ENCODE measurements around the gene LIG4.

GRCh38 chr13:108185223-108185622 is 30.1 kb downstream of the LIG4 start:
- no peak for TF ChIP-seq POLR2A (IDR thresholded peaks at IDR 0.05; ENCODE audit: low read depth, low read length)
- no peak for TF ChIP-seq TAF1 (IDR thresholded peaks at IDR 0.05; ENCODE audit: low read depth, low read length)
- no peak for TF ChIP-seq SPI1 (IDR thresholded peaks at IDR 0.05; ENCODE audit: low read depth, low read length)
